Endothelial cell of umbilical vein (primary cell): ENCODE results near the gene PCBD1.

Experiments used
- EZH2 ChIP-seq: IDR thresholded peaks from 2 replicates; pipeline ENCODE4 v1.6.1; 2012; ENCODE audit warnings: borderline replicate concordance, low read depth, mild to moderate bottlenecking, moderate library complexity, low read length, inconsistent platforms; ENCODE audit not compliant: severe bottlenecking
- JUN ChIP-seq: IDR thresholded peaks from 2 replicates; pipeline ENCODE4 v1.6.1; 2011; ENCODE audit warnings: borderline replicate concordance, low read depth; ENCODE audit not compliant: insufficient read length, insufficient read depth
- TF ChIP-seq, protein P1 (sequence below), 2 donors: IDR thresholded peaks; 1 replicate in 1 of 2; 2 replicates in 1 of 2; pipeline ENCODE4 v1.5.1; 2011; ENCODE audit warnings: low read length in 2 of 2, mild to moderate bottlenecking in 2 of 2, moderate library complexity in 2 of 2, control low read depth in 1 of 2, inconsistent platforms in 1 of 2, low read depth in 1 of 2; ENCODE audit not compliant: insufficient read depth in 1 of 2; ENCODE audit errors: extremely low read depth in 1 of 2

DNA sequence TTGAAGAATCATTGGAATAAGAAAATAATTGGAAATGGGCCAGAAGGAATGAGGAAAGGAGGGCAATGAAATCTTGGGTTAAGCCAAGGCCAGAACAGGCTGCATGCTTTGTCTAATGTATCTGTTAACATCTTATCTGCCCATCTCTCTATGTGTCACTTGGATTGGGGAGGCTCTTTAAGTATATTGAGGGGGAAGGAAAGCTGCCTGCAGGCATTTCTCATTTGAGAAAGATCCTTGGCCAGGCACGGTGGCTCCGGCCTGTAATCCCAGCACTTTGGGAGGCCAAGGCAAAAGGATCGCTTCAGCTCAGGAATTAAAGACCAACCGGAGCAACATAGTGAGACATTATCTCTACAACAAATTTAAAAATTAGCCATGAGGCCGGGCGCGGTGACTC lies 14.3 kb downstream of the PCBD1 start:
- TF ChIP-seq, protein P1, sequence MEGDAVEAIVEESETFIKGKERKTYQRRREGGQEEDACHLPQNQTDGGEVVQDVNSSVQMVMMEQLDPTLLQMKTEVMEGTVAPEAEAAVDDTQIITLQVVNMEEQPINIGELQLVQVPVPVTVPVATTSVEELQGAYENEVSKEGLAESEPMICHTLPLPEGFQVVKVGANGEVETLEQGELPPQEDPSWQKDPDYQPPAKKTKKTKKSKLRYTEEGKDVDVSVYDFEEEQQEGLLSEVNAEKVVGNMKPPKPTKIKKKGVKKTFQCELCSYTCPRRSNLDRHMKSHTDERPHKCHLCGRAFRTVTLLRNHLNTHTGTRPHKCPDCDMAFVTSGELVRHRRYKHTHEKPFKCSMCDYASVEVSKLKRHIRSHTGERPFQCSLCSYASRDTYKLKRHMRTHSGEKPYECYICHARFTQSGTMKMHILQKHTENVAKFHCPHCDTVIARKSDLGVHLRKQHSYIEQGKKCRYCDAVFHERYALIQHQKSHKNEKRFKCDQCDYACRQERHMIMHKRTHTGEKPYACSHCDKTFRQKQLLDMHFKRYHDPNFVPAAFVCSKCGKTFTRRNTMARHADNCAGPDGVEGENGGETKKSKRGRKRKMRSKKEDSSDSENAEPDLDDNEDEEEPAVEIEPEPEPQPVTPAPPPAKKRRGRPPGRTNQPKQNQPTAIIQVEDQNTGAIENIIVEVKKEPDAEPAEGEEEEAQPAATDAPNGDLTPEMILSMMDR (IDR thresholded peaks at IDR 0.05; ENCODE audit: extremely low read depth in 1 of 2, insufficient read depth in 1 of 2, low read depth in 1 of 2, low read length in 2 of 2): no peak
- TF ChIP-seq JUN (no peak), EZH2 (no peak)
